Ovary (tissue), 3 donors: ENCODE data around the gene OSBPL3.
A peak's percentile ranks its signal among the peaks of the same experiment; 100 is the strongest.

ENCODE experiments used
- CTCF ChIP-seq, 3 donors: fragments of 450-650 bp in 2 of 3; fragments of 200-600 bp in 1 of 3; IDR thresholded peaks; one replicate each; pipeline versions ENCODE4 v1.5.1 to v1.8.0; 2016 to 2022; ENCODE audit warnings: antibody characterized with exemption in 3 of 3, mild to moderate bottlenecking in 1 of 3
- EP300 ChIP-seq: sonication (generic); formaldehyde crosslinking; IDR thresholded peaks from one replicate; pipeline ENCODE4 v1.6.1; 2017; ENCODE audit warnings: antibody characterized with exemption
- POLR2A ChIP-seq: fragments of 450-650 bp; IDR thresholded peaks from one replicate; pipeline ENCODE4 v1.6.1; 2017; ENCODE audit warnings: antibody characterized with exemption, mild to moderate bottlenecking, moderate library complexity
- donor health status: DM: no; HTN: no; CAD: no.

GRCh38 chr7:24812305-24812945, 167.6 kb downstream of the OSBPL3 start:
- TF ChIP-seq CTCF (IDR thresholded peaks at IDR 0.05): peak; percentile 55 to 82 (median 67)
- no peak for TF ChIP-seq EP300
- no peak for TF ChIP-seq POLR2A
